GM12878 (cell line): ENCODE measurements around the gene TPM4.

ENCODE experiments used
- ATF3 ChIP-seq: IDR thresholded peaks from 2 replicates; pipeline ENCODE4 v1.6.1; 2011; ENCODE audit warnings: low read depth, mild to moderate bottlenecking, low read length, moderate library complexity, borderline replicate concordance; ENCODE audit errors: extremely low read depth
- CHD1 ChIP-seq: IDR thresholded peaks from 2 replicates; pipeline ENCODE4 v1.6.1; 2012; ENCODE audit warnings: low read depth, low read length, improper control_type of control experiment
- CREB1 ChIP-seq: IDR thresholded peaks from 2 replicates; pipeline ENCODE4 v1.6.1; 2012; ENCODE audit warnings: low read depth, mild to moderate bottlenecking, inconsistent platforms
- CTCF ChIP-seq, 3 experiments: IDR thresholded peaks in 2 of 3; conservative IDR thresholded peaks in 1 of 3; 2 replicates each; pipeline ENCODE4 v1.5.1; 2011; ENCODE audit warnings: low read depth in 3 of 3, low read length in 3 of 3, mild to moderate bottlenecking in 3 of 3, control low read depth in 2 of 3, moderate library complexity in 2 of 3, inconsistent platforms in 1 of 3, mixed read lengths in 1 of 3; ENCODE audit not compliant: control insufficient read depth in 2 of 3, insufficient read depth in 1 of 3; ENCODE audit errors: extremely low read depth in 1 of 3
- EGR1 ChIP-seq, 2 experiments: IDR thresholded peaks; 1 replicate in 1 of 2; 2 replicates in 1 of 2; pipeline ENCODE4 v1.6.1; 2011 to 2012; ENCODE audit warnings: low read depth in 2 of 2, low read length in 2 of 2, borderline replicate concordance in 1 of 2, mild to moderate bottlenecking in 1 of 2, moderate library complexity in 1 of 2
- EZH2 ChIP-seq: IDR thresholded peaks from 2 replicates; pipeline ENCODE4 v1.6.1; 2012; ENCODE audit warnings: low read depth, mild to moderate bottlenecking, control low read depth, inconsistent platforms, low read length, borderline replicate concordance; ENCODE audit not compliant: control insufficient read depth
- SPI1 ChIP-seq: IDR thresholded peaks from 2 replicates; pipeline ENCODE4 v1.6.1; 2011; ENCODE audit warnings: low read depth, mild to moderate bottlenecking, low read length, moderate library complexity, borderline replicate concordance; ENCODE audit not compliant: insufficient read depth
- SREBF2 ChIP-seq: IDR thresholded peaks from 2 replicates; pipeline ENCODE4 v1.6.1; 2012; ENCODE audit warnings: mild to moderate bottlenecking, low read length
- YY1 ChIP-seq: IDR thresholded peaks from 2 replicates; pipeline ENCODE4 v1.6.1; 2011; ENCODE audit warnings: low read depth, mild to moderate bottlenecking, low read length
- TF ChIP-seq, protein P1 (sequence below): fragments of 450-650 bp; IDR thresholded peaks from 2 replicates; pipeline ENCODE4 v1.6.1; 2016; ENCODE audit warnings: mild to moderate bottlenecking

- TF ChIP-seq SREBF2 = no peak
- TF ChIP-seq, protein P1, sequence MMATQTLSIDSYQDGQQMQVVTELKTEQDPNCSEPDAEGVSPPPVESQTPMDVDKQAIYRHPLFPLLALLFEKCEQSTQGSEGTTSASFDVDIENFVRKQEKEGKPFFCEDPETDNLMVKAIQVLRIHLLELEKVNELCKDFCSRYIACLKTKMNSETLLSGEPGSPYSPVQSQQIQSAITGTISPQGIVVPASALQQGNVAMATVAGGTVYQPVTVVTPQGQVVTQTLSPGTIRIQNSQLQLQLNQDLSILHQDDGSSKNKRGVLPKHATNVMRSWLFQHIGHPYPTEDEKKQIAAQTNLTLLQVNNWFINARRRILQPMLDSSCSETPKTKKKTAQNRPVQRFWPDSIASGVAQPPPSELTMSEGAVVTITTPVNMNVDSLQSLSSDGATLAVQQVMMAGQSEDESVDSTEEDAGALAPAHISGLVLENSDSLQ = no peak
- TF ChIP-seq EGR1 (IDR thresholded peaks at IDR 0.05; ENCODE audit: borderline replicate concordance in 1 of 2, low read depth in 2 of 2, low read length in 2 of 2) = no peak
- TF ChIP-seq YY1 = no peak
- TF ChIP-seq ATF3 = no peak
- TF ChIP-seq CTCF (IDR thresholded peaks at IDR 0.05 in 2 of 3, conservative IDR thresholded peaks at IDR 0.05 in 1 of 3; ENCODE audit: control insufficient read depth in 2 of 3, extremely low read depth in 1 of 3, insufficient read depth in 1 of 3, low read depth in 3 of 3, low read length in 3 of 3) = no peak
- TF ChIP-seq EZH2 = no peak
- TF ChIP-seq CREB1 = no peak
- no peak for TF ChIP-seq CHD1
- no peak for TF ChIP-seq SPI1
These were observed 7.9 kb downstream of the TPM4 start for GRCh38 chr19:16084067-16084685.
